Measurements from ENCODE around the gene NGRN.
"Not testable (repeated sequence)": the region's sequence is repeated elsewhere in the genome, so short reads cannot be mapped to it uniquely, and the experiment has no call there.

Gene NGRN

DNA sequence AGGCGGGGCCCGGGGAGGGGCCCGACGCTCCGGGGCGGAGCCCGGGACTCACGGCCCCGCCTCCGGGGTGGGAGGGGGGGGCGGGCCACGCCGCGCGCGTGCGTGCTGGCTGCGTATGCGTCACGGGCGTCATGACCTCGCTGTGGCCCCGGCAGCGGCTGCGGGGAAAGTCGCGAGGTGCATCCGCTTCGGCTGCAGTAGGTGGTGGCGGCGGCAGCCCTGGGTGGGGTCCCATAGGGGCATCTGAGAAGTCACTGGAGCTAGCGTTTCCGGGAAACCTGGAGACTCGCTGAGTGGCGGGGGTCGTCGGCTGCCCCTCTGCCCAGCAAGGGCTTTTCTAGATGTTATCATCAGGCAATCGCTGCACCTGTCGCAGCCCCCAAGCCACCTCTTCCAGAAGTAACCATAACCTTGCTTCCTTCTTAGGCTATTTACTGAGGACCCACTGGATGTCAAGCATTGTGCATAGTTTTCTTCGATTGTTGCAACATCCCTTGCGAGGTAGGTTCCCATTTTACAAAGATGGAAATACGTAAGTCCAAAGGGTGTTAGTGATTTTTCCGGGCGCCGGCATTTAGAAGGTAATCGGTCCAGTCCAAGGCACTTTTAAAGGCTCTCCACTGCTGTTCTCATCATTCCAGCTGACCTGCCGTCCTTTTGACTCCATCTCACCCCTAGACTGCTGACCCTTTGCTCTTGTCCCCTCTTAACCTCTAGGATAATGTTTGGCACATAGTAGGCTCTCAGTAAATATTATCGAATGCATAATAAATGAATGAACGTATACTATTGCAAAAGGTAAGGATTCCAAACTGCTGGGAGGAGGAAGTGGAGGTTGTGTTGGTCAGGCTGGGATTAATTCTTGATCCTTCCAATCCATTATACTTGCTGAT lies 31.1 kb upstream of the NGRN start, which contains the start of gene GDPGP1:
Gene GDPGP1 (plus strand): TSS at position 114 of the 893 bp plus-strand sequence. CDS start 6,700 bp downstream, outside the sequence.
- peak; percentile 95 for DNase-seq

DNA sequence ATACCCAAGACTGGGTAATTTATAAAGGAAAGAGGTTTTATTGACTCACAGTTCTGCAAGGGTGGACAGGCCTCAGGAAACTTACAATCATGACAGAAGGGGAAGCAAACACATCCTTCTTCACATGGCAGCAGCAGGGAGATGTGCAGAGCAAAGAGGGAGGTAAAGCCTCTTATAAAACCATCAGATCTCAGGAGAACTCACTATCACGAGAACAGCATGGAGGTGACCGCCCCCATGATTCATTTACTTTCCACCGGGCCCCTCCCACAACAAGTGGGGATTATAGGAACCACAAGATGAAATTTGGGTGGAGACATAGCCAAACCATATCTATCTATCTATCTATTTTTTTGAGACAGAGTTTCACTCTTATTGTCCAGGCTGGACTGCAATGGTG lies 26.1 kb upstream of the NGRN start:
- no peak for DNase-seq

DNA sequence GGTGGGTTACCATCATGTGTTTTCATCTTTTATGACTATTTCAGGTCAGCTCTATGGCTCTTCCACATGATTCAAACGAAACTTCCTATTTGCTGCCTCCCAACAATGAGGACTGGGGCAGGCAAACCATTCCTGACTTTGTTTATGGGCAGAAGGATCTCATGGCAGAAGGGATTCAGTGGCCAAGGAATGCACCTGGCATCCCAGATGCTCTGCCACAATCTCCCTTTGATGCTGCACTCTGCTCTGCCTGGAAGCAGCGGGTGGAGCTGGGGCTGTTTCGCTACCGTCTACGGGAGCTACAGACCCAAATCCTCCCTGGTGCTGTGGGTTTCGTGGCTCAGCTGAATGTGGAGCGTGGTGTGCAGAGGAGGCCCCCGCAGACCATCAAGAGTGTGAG lies 24.6 kb upstream of the NGRN start:
- no peak for DNase-seq

DNA sequence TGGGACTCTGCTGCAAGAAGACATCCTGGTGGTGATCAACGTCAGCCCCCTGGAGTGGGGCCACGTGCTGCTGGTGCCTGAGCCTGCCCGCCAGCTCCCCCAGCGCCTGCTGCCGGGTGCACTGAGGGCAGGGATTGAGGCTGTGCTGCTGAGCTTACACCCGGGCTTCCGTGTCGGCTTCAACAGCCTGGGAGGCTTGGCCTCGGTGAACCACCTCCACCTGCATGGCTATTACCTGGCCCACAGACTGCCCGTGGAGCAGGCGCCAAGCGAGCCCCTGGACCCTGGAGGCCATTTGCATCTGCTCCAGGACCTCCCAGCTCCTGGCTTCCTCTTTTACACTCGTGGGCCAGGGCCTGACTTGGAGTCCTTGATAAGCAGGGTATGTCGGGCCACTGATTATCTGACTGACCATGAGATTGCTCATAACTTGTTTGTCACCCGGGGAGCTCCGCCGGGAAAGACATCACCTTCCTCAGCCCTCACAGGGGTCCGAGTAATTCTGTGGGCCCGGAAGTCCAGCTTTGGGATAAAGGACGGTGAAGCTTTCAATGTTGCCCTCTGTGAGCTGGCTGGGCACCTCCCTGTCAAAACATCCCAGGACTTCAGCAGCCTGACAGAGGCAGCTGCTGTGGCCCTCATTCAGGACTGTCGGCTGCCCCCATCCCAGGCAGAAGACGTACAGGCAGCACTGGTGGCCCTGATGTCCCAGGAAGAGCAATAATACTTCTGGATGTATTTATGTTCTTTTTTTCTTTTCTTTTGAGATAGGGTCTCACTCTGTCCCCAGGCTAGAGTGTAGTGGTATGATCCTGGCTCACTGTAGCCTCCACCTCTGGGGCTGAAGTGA lies 23.9 kb upstream of the NGRN start:
- no peak for DNase-seq

DNA sequence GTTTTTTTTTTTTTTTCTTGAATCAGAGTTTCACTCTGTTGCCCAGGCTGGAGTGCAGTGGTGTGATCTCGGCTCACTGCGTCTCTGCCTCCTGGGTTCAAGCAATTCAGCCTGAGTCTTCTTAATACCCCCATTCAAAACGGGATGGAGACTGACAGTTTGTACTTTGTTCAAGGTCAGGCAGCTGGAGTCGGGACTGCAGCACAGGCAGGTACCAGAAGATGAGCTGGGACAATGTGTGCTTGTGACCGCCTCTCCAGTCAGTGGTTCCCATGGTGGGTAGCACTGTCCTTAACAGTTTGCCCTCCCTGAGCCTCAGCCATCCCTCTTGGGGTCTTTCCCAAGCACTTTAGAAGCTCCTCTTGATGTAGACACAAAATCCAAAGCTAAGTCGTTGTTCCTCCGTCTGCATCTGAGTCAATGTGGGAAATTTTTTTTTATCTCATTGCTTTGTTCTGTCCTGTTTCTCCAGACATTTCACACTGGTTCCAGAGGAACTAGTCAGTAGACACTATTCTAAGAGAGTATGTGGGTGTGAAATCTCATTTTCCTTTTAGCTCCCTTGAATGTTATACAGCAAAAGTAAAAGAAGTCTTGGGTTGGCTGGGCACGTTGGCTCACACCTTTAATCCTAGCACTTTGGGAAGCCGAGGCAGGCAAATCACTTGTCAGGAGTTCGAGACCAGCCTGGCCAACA lies 21.4 kb upstream of the NGRN start:
- DNase-seq = no peak

DNA sequence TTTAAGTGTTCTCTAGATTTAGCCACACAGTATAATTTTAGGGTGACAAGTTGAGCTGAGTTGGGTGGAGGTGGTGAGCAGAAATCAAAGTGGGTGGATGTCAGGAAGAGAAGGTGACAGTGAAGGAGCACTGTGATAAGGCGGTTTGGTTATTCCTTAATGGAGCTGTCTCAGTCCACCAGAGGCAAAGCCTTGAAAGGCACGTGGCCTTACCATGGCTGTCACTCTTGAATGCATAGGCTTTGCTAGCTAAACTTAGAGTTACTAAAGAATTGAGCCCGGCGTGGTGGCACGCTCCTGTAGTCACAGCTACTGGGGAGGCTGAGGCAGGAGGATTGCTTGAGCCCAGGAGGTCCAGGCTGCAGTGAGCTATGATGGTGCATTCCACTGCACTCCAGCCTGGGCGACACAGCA lies 16.7 kb upstream of the NGRN start:
- DNase-seq = no peak

DNA sequence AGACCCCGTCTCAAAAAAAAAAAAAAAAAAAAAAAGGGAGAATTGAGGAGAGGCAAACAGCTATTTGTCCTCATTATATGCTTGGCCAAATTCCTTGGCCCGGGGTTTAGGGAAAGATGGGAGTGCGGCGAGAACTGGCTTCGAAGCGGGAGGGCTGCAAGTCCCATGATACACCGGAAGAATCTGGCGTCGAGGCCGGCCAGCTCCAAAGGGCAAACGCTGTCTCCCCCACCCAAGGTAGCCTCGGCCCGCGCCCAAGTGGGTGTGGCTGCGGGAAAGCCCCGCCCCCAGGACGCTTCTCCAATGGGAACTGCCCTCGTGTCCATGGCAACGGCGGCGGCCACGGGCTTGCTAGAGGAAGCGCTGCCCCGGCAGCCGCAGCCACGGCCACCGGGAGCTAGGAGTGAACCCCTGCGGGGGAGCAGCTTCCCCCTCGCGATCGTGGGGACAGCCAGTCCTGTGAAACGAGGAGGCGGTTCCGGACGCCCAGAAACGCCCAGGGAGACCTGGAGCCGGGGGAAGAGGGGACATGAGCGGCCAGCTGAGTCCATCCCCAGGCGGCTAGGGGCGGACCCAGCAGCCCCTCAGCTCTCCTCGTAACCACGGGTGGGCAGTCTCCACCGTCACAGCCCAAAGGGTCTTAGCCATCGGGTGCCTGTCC lies 16.1 kb upstream of the NGRN start, which contains the start of gene TTLL13:
Gene TTLL13 (plus strand): TSS at position 354 of the 661 bp plus-strand sequence. CDS start 1,075 bp downstream, outside the sequence.
- no peak for DNase-seq

DNA sequence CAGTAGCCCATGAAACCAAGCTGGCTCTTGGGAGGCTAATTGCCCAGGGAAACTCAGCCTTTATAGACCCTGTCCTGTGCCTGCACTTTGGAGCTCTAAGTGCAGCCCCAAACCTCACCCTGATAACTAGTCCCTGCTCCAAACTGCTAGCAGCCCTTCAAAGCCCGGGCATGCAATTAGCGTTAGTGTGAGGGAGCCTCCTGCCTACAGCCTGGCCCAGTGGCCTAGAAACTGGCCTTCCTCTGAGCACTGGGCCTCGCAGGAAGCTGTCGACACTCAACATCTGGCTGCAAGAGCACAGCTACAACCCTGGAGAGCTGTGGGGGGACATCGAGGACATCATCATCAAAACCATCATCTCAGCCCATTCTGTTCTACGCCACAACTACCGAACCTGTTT lies 7.7 kb upstream of the NGRN start:
- no peak for DNase-seq

DNA sequence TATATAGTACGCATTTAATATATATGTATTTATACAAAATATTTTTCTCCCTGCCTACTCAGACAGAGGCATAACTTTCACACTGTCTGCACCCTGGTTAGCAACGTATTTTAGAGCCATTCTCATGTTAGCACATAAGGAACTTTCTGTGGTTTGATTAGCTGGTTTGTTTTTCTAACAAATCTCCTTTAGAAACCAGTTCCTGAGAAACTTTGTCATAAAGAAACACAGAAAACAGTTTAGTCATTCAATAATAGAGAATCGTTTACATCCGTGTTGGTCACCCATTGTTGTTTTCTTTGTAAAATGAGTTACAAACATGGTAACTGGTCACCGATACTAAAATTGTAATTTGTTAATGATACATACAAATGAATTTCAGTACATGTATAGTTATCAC lies 5.9 kb upstream of the NGRN start:
- DNase-seq = no peak

DNA sequence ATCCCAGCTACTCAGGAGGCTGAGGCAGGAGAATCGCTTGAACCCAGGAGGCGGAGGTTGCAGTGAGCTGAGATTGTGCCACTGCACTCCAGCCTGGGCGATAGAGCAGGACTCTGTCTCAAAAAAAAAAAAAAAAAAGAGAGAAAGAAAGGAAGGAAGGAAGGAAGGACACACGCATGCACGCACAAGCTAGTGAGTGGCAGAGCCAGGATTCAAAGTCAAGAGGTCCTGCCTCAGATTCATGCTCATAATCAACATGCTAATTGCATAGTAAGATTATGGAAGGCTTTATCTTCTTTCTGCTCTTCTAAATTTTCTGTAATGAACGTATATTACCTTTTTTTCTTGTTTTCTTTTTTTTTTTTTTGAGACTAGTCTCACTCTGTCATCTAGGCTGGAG lies 4.7 kb upstream of the NGRN start:
- DNase-seq = not testable (repeated sequence)

DNA sequence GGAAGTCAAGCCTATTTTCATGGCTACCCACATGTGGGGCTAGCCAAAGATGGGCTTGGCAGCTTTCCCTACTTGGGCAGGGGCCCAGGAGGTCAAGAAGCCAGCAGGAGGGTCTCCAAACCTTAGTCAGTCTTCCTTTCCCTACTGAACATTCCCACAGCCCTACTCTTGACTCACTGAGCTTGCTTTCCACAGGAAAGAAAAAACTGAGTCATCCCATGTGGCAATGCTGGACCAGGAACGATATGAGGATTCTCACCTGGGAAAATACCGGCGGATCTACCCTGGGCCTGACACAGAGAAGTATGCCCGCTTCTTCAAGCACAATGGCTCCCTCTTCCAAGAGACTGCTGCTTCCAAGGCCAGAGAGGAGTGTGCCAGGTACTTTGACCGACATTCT lies 3.7 kb upstream of the NGRN start:
- DNase-seq = no peak

DNA sequence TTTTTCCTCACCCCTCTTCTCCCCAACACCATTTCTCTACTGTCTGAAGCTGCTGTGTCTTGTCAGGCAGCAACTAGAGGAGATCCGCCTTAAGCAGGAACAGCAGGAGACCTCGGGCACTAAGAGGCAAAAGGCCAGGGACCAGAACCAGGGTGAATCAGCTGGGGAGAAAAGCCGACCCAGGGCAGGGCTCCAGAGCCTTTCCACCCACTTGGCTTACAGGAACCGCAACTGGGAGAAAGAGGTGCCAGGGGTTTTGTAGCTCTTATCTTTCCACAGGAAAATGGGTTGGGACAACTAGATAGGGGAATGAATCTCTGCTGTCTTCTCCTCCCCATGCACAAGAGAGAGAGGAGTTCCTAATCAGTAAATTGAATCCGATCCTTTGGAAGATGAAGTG lies 3.0 kb upstream of the NGRN start:
- no peak for DNase-seq

DNA sequence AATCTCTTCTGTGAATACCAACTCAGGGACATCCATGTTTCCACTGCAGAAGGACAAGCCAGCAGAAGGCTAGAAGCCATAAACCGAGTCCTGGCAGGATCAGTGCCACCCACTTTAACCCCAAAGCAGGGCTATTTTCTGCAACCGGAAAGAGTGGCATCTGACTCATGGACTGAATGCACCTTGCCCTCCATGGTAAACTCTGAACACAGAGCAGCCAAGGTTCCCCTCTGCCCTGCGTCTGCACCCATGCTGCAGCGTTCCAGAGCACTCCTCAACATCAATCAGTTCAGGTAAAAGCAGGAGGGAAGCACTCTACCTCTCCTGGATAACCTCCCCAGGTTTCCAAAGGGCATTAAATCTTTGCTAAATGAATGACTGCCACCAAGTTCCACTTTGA lies 801 bp upstream of the NGRN start:
- peak; percentile 12 for DNase-seq

DNA sequence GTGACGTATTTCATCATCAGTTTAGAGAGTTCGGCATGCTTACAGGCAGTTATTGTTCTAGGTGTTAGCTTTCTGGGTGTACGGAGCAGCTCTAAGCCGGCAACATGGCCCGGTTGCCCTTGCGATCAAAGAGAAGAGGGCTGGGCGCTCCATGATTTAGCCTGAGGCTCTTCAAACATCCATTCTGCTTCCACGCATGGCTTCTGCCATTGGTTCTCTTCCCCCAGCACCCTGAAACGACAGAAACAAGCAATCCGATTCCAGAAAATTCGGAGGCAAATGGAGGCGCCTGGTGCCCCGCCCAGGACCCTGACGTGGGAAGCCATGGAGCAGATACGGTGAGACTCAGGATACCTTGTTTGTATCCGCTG lies 574 bp downstream of the NGRN start:
- DNase-seq = no peak

DNA sequence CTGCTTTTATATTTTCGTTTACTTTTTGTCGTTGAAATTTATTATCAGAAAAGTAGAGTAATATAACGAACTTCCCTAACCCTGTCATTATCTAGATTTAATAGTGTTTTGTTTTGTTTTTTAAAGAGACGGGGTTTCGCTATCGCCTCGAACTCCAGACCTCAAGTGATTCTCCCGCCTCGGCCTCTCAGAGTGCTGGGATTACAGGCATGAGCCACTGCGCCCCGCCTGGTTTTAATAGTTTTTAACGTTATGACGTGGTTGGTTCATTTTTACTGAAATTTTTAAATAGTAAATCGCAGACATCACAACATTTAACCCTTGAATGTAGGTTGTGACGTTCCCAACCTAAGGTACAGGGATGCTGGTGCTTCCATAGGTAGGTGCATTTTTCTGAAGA lies 1.0 kb downstream of the NGRN start:
- no peak for DNase-seq

DNA sequence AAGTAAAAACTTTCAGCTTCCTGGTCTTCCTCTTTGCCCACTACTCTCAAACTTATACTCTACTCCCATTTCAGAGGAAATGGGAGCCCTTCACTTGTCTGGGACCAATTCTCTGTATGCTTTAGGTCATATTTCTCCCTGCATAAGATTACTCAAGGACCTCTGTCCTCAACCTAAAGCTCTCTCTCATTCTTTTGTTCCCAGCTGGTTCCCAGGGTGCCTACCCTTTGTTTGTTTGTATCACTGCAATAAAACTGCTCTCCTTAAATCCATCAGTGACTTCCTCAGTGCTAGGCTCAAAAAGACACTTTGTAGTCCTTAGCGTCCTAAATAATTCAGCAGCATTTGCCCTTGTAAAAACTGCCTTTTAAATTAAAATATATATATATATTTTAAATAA lies 2.9 kb downstream of the NGRN start:
- DNase-seq = no peak

DNA sequence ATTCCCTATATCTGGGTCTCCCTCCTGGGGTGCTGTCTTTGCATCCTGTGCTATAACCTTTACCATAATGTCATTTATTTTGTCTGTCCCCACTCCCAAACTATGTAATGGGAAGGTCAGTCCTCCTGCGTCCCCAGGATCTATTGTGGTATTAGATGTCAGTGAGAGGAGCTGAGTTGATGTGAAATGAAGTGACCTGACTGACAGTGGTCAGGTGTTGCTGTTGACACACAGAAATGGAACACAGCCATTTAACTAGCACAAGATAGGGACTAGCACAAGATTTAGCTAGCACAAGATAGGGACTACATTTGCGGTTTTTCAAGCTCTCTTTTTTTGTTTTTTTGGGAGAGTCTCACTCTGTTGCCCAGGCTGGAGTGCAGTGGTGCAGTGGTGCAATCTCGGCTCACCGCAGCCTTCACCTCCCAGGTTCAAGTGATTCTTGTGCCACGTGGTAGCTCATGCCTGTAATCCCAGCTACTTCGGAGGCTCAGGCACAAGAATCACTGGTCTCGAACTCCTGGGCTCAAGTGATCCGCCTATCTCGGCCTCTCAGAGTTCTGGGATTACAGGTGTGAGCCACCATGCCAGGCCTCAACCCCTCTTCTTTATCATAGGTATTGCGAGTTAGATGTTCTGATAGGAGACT lies 5.2 kb downstream of the NGRN start:
- DNase-seq = no peak

DNA sequence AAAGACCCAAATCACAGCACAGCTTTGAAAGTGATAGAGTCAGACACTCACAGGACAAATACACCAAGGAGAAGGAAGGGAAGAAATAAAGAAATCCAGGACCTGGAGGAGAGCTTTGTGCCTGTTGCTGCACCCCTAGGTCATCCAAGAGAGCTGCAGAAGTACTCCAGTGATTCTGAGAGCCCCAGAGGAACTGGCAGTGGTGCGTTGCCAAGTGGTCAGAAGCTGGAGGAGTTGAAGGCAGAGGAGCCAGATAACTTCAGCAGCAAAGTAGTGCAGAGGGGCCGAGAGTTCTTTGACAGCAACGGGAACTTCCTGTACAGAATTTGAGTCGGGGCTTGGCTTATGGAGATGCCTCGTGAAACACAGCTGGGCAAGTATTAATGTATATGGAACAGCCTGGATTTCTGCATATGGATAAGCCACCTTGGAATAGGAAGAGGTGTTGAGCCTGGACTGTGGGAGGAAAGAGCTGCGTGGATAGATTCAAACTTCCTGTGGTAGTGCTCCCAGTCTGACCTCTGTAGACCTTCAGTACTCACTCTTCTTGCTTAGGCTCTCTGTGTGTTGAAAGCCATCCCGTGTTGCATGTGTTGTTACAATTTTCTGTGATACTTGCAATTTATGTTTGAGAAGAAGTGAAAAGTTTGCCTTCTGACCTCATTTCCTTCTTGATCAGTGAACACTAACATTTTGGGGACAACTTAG lies 6.1 kb downstream of the NGRN start:
- no peak for DNase-seq

DNA sequence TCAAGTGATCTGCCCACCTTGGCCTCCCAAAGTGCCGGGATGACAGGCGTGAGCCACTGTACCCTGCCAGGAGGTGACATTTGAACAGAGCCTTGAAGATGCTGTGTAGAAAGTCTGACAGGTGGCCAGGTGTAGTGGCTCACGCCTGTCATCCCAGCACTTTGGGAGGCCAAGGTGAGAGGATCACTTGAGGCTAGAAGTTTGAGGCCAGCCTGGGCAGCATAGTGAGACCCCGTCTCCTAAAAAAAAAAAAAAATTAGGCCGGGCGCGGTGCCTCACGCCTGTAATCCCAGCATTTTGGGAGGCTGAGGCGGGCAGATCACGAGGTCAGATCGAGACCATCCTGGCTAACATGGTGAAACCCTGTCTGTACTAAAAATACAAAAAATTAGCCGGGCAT lies 13.0 kb downstream of the NGRN start:
- not testable (repeated sequence) for DNase-seq

DNA sequence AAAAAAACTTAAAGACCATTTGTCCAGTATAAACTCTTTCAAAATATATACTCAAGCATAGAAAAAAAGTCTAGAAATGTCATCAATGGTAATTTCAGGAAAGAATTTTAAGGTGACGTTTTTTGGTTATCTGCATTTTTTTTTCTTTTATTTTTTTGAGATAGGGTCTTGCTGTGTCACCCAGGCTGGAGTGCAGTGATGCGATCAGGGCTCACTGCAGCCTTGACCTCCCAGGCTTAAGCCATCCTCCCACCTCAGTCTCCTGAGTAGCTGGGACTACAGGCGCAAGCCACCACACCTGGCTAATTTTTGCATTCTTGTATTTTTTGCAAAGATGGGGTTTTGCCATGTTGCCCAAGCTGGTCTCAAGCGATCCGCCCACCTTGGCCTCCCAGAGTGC lies 15.3 kb downstream of the NGRN start:
- DNase-seq = not testable (repeated sequence)

DNA sequence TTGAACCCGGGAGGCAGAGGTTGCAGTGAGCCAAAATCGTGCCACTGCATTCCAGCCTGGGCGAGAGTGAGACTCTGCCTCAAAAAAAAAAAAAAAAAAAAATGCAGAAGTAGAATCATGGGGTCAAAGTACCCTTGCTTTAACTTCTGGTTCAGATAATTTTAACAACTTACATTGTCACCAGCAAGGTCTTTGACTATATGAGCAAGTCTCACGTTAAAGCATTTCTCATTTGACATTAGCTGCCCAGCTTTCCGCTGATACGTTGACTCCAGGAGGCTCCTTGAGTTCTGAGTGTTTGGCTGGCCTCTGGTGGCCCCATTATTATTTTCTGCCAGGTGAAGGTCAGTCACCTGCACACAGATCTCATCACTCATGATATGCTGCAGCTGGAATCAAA lies 16.2 kb downstream of the NGRN start:
- not testable (repeated sequence) for DNase-seq
